Heart left ventricle (tissue), 13 donors: ENCODE results near the gene PPP1R17.
A peak's percentile ranks its signal among the peaks of the same experiment; 100 is the strongest.

Experiments
- POLR2A ChIP-seq, 2 donors: fragments of 450-650 bp; IDR thresholded peaks; one replicate each; pipeline ENCODE4 v1.6.1; 2017; ENCODE audit warnings: antibody characterized with exemption in 2 of 2, mild to moderate bottlenecking in 2 of 2, moderate library complexity in 2 of 2
- TF ChIP-seq, protein P1 (sequence below), 12 donors: fragments of 200-600 bp; sonication (generic) in 4 of 12; IDR thresholded peaks; one replicate each; pipeline versions ENCODE4 v1.5.0 to v1.8.0; 2018 to 2022; ENCODE audit warnings: antibody characterized with exemption in 12 of 12, mild to moderate bottlenecking in 5 of 12
- donor health status: ischemic (EF 13 %, LVEDD 7.1; RV severe dilation, severe dysfunction).
- donor health status: DM: no; HTN: yes; CAD: no.
- donor health status: DM: no; HTN: no; CAD: no.
- donor health status: ischemic (EF 25% LVEDD 6.9; RV normal size, moderate dysfunction).
- donor health status: ischemic (EF 25% LVEDD 5.7; RV mildly dilated, moderate dysfunction).
- donor health status: ischemic (EF 35%, LVEDD 5.7; RV mildly dilated, moderate dysfunction).
- donor health status: nonischemic (EF 11% LVEDD 7.7; RV severe dilation, severe dysfunction).
- donor health status: DM: yes; HTN: yes; CAD: no.
- donor health status: PGD.
- donor health status: ischemic (EF 29% LVEDD 5.4; RV normal size, mild dysfunction).
- donor health status: nonischemic (EF 23%, LVEDD 6.1; RV moderate dilation, normal function).

DNA sequence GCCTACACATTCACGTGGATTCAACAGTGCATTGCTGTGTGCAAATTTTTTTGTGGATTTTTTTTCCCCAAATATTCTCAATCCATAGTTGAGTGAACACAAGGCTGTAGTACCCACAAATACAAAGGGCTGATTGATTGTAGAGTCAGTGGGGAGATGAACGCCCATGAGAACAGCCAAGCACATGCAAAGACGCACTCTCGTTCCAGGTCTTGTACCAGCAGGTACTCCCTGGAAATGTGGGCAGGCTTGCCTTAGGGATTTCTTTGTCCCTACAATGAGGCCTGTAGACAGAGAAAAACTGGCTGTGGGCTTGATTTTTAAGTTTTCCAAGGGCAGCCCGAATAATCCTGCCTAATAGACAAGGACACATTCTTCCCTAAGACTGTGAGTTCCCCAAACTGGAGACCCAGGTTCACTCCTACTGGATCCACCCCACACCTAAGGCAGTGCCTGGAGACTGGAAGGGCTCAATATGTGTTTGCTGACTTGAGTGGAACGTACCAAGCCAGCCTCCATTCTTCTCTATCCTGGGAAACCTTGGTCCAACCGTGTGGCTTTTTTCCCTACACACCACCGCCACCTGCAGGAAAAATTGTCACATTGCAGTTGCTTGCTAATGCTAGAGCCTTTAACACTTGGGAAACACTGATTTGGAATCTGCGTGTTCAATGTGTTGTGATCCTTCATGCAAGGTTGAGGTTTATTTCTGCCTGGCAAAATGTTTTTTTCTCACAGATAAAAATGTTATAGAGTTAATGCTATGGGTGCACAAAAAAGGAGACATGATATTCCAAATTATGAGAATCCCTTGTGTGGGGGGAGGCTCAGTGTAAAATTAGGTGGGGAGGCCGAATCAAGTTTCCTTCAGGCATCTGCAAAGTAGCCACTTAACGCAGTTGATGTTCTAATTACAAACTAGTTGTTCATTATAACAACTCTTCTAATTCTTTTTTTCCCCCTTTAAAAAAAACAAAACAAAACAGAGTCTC lies 49.3 kb downstream of the PPP1R17 start:
- no peak for TF ChIP-seq POLR2A (IDR thresholded peaks at IDR 0.05)
- TF ChIP-seq, protein P1, sequence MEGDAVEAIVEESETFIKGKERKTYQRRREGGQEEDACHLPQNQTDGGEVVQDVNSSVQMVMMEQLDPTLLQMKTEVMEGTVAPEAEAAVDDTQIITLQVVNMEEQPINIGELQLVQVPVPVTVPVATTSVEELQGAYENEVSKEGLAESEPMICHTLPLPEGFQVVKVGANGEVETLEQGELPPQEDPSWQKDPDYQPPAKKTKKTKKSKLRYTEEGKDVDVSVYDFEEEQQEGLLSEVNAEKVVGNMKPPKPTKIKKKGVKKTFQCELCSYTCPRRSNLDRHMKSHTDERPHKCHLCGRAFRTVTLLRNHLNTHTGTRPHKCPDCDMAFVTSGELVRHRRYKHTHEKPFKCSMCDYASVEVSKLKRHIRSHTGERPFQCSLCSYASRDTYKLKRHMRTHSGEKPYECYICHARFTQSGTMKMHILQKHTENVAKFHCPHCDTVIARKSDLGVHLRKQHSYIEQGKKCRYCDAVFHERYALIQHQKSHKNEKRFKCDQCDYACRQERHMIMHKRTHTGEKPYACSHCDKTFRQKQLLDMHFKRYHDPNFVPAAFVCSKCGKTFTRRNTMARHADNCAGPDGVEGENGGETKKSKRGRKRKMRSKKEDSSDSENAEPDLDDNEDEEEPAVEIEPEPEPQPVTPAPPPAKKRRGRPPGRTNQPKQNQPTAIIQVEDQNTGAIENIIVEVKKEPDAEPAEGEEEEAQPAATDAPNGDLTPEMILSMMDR (IDR thresholded peaks at IDR 0.05): peak; percentile 70 to 86 (median 82)
